ENCODE measurements around the gene AGAP1.

The AGAP1 gene

GRCh38 chr2:235958221-235958930 is 464.5 kb downstream of the AGAP1 start:
- DNase-seq: no peak

GRCh38 chr2:235958931-235959410 is 465.1 kb downstream of the AGAP1 start:
- no peak for DNase-seq

- no peak for DNase-seq
These were observed 466.3 kb downstream of the AGAP1 start for GRCh38 chr2:235960011-235960715.

GRCh38 chr2:235960716-235961640 is 467.1 kb downstream of the AGAP1 start:
- DNase-seq: no peak

- no peak for DNase-seq
These were observed 467.9 kb downstream of the AGAP1 start for GRCh38 chr2:235961711-235962110.

- no peak for DNase-seq
These were observed 470.2 kb downstream of the AGAP1 start for GRCh38 chr2:235963853-235964577.

- no peak for DNase-seq
These were observed 471.0 kb downstream of the AGAP1 start for GRCh38 chr2:235964787-235965390.

- no peak for DNase-seq
These were observed 472.6 kb downstream of the AGAP1 start for GRCh38 chr2:235966396-235966795.

- no peak for DNase-seq
These were observed 473.3 kb downstream of the AGAP1 start for GRCh38 chr2:235966932-235967757.

GRCh38 chr2:235968155-235968554 is 474.3 kb downstream of the AGAP1 start:
- DNase-seq: no peak

- DNase-seq: no peak
These were observed 474.9 kb downstream of the AGAP1 start for GRCh38 chr2:235968616-235969324.

- no peak for DNase-seq
These were observed 476.6 kb downstream of the AGAP1 start for GRCh38 chr2:235970204-235971040.

GRCh38 chr2:235976516-235976915 is 482.7 kb downstream of the AGAP1 start:
- no peak for DNase-seq

- no peak for DNase-seq
These were observed 483.1 kb downstream of the AGAP1 start for GRCh38 chr2:235976956-235977355.

- DNase-seq: no peak
These were observed 483.6 kb downstream of the AGAP1 start for GRCh38 chr2:235977445-235977844.

- DNase-seq: no peak
These were observed 484.2 kb downstream of the AGAP1 start for GRCh38 chr2:235978022-235978421.

- no peak for DNase-seq
These were observed 485.2 kb downstream of the AGAP1 start for GRCh38 chr2:235979037-235979436.

- peak; percentile 86 for DNase-seq
These were observed 486.1 kb downstream of the AGAP1 start for GRCh38 chr2:235979753-235980435.

GRCh38 chr2:235981631-235982030 is 487.8 kb downstream of the AGAP1 start:
- DNase-seq: no peak
